HG02571 (cell line): ENCODE results near the gene HOXB1.
"Not testable (repeated sequence)": the region's sequence is repeated elsewhere in the genome, so short reads cannot be mapped to it uniquely, and the experiment has no call there.

Experiments
- ATAC-seq: cut with Tn5 transposase; IDR thresholded peaks from one replicate; pipeline ENCODE4 v1.9.1; 2021; ENCODE audit warnings: mild to moderate bottlenecking, moderate library complexity; ENCODE audit not compliant: unreplicated experiment

The HOXB1 gene

GRCh38 chr17:48499735-48500434 is 30.9 kb downstream of the HOXB1 start:
- ATAC-seq: no peak

- no peak for ATAC-seq
These were observed 31.6 kb downstream of the HOXB1 start for GRCh38 chr17:48499248-48499647.

GRCh38 chr17:48498164-48498850 is 32.5 kb downstream of the HOXB1 start:
- no peak for ATAC-seq

GRCh38 chr17:48497103-48497502 is 33.7 kb downstream of the HOXB1 start:
- no peak for ATAC-seq

GRCh38 chr17:48494335-48494734 is 36.5 kb downstream of the HOXB1 start:
- no peak for ATAC-seq

- no peak for ATAC-seq
These were observed 38.2 kb downstream of the HOXB1 start for GRCh38 chr17:48492401-48493298.

- no peak for ATAC-seq
These were observed 39.1 kb downstream of the HOXB1 start for GRCh38 chr17:48491527-48492273.

GRCh38 chr17:48490451-48490892 is 40.3 kb downstream of the HOXB1 start:
- ATAC-seq: no peak

- no peak for ATAC-seq
These were observed 41.0 kb downstream of the HOXB1 start for GRCh38 chr17:48489781-48490180.

- ATAC-seq: no peak
These were observed 42.2 kb downstream of the HOXB1 start for GRCh38 chr17:48488548-48489106.

- ATAC-seq: no peak
These were observed 43.6 kb downstream of the HOXB1 start for GRCh38 chr17:48487221-48487620.

GRCh38 chr17:48486557-48486956 is 44.3 kb downstream of the HOXB1 start:
- no peak for ATAC-seq

GRCh38 chr17:48484850-48485249 is 46.0 kb downstream of the HOXB1 start:
- ATAC-seq: no peak

GRCh38 chr17:48484256-48484655 is 46.6 kb downstream of the HOXB1 start:
- ATAC-seq: no peak

- ATAC-seq: no peak
These were observed 47.2 kb downstream of the HOXB1 start for GRCh38 chr17:48483471-48484131.

GRCh38 chr17:48483004-48483403 is 47.8 kb downstream of the HOXB1 start:
- ATAC-seq: no peak

GRCh38 chr17:48482301-48482700 is 48.5 kb downstream of the HOXB1 start:
- ATAC-seq: not testable (repeated sequence)

GRCh38 chr17:48479014-48479402 is 51.8 kb downstream of the HOXB1 start:
- no peak for ATAC-seq
